ENCODE measurements around the gene SRM. TPM values are rescaled to one million over a fixed set of nuclear protein-coding genes. Genes with fewer than 3 reads are reported as not detected.
"Not testable (repeated sequence)": the region's sequence is repeated elsewhere in the genome, so short reads cannot be mapped to it uniquely, and the experiment has no call there.

Gene SRM
- total RNA-seq, 1 donor from 2014 or later, result 41.4 TPM

DNA sequence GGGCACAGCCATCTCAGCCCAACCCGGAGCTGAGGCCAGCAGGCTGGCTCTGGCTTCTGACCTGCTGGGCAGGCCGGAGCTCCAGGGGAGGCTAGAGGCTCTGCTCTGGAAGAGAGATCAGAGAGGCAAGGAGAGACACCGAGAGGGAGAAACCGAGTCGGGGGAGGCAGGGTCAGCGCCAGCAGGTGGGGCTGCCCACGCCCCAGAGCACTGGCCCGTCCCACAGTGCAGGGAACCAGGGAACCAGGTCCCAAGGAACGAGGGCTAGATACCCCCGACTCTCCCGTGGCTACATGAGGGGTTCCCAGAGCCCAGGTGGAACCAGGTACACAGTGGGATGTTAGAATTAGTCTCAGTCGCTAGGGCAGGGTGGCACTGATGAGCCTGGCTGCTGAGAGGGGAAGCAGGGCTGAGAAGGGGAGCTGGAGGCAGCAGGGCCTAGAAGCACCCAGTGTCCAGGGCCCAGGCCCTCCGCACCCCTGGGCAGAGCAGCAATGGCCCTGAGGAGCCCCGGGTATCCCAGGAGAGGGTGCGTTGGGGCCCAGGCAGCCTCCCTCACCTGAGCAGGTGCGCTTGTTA is 14.9 kb downstream of the SRM start:
- no peak for DNase-seq (ENCODE audit: low spot score)

DNA sequence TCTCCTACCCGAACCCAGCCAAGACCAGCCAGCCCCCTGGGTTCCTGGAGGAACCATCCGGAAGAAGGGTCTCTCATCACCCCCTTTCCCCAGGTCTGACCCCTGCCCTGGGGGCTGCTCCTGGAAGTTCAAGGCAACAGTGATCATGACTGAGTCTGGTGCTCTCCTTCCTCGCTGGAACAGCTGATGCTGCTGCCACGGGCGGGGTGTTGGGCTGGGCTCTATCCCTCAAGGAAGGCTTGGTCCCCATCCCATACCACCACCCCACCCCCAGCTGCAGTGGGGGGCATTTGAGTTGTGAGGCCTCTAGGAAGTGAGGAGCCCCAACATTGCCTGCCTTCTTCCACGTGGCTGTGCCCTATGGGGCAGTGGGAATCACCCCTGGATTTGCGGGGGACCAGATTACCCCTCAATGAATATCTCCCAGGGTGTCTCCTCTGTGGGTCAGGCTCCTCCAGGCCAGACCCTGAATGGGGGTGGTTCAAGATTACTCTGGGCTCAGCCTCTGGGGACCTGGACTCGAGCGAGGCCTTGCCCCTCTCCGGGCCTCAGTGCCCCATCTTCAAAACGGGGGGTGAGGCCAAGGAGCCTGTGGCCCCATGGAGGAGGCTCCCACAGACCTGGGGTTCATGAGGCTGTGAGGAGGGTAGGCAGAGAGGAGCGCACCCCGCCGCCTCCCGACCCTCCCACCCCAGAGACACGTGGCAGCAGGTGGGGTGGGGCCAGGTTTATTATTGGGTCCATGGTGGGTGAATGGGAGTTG is 15.6 kb downstream of the SRM start:
- no peak for DNase-seq (ENCODE audit: low spot score)

DNA sequence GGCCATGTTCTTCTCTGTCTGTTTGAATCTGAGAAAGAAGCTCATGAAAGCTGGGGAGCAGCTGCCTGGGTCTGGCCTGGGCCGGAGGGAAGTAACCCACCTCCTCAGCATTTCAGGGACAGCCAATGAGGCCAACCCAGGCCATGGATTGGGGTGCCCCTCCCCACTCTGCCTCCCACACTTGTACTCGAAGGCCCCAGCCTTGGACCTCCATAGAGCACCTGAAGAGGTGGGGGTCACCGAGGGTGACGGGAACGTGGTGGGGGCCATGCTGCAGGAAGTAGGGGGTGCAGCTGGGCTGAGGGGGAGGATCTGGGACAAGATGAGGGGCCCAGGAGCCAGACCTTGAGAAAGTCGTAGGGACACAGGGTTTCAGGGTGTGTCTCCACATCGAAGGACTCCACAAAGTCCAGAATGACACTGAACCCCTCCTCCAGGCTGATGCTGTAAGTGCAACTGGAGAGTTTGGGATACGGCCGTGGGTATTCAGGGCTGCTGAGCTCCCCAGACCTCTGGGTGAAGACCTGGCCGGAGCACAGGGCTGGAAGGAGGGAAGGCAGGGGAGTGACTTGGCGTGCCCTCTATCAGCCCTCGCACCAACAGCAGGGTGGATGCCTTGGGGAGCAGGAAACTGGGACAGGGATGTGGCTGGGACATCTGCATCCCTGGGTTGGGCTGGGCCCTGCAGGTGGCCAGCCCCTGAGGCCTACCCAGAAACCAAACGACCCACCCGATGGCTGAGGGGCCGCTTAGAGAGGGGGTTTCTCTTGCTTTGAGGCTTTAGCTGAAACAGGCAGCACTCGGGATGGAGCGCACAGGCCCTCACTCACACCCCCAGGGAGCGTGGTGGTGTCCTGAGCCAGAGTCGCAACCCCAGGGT is 16.6 kb downstream of the SRM start:
- DNase-seq (ENCODE audit: low spot score), result no peak

DNA sequence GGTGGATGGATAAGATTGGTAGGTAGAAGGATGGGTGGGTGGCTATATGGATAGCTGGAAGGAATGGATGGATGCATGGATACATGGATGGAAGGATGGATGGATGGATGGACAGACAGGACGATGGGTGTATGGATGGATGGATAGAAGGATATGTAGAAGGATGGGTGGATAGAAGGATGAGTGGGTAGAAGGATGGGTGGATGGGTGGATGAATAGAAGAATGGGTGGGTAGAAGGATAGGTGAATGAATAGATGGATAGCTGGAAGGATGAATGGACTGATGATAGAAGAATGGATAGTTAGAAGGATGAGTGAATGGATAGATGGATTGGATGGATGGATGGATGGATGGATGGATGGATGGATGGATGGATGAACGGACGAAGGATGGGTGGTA is 17.8 kb downstream of the SRM start:
- no peak for DNase-seq (ENCODE audit: low spot score)

DNA sequence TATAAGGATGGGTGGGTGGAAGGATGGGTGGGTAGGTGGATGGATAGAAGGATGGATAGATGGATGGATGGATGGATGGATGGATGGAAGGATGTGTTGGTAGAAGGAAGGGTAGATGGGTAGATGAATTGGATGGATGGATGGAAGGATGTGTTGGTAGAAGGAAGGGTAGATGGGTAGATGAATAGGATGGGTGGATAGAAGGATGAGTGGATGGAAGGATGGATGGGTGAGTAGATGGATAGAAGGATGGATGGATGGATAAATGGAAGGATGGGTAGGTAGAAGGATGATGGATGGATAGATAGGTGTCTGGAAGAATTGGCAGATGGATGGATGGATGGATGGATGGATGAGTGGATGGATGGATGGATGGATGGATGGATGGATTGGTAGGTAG is 18.8 kb downstream of the SRM start:
- DNase-seq (ENCODE audit: low spot score), result no peak

DNA sequence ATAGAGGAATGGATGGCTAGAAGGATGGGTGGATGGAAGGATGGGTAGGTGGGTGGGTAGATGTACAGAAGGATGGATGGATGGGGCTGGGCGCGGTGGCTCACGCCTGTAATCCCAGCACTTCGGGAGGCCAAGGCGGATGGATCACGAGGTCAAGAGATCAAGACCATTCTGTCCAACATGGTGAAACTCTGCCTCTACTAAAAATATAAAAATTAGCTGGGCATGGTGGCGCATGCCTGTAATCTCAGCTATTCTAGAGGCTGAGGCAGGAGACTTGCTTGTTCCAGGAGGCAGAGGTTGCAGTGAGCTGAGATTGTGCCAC is 19.8 kb downstream of the SRM start:
- DNase-seq (ENCODE audit: low spot score), result not testable (repeated sequence)

DNA sequence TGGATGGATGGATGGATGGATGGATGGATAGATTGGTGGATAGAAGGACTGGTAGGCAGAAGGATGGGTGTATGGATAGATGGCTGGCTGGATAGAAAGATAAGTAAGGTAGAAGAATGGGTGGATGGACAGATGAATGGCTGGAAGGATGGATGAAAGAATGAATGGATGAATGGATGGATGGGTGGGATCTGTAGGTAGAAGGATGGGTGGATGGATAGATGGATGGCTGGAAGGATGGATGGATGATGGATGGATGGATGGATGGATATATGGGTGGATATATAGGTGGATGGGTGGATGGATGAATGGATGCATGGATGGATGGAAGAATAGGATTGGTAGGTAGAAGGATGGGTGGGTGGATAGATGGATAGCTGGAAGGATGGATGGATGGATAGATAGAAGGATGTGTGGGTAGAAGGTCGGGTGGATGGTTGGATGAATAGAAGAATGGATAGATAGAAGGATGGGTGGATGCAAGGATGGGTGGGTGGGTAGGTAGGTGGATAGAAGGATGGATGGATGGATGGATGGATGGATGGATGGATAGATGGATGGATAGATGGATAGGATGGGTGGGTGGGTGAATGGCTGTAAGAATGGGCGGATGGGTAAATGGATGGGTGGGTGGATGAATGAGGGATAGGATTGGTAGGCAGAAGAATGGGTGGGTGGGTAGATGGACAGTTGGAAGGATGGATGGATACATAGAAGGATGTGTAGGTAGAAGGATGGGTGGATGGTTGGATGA is 20.3 kb downstream of the SRM start:
- no peak for DNase-seq (ENCODE audit: low spot score)

DNA sequence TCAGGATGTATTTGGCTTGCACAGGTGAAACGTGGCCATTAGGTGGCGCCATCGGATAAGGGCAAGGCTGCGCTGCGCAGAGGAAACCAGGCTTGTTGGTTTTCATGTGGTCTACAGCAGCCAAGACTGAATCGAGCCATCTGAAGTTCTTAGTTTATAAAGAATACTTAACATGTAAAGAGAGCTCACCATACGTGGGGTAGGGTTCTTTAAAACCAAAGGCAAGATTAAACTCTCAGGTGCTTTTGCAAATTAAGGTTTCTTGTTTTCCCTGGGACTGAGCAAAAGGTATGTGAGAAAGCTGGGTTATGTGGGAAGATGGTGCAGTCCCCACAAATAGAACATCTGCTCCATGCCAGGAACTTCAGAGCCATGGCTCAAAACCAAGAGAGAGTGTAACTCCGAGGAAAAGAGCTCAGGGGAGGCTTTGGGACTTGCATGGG is 22.1 kb downstream of the SRM start:
- DNase-seq (ENCODE audit: low spot score), result peak; percentile 86

DNA sequence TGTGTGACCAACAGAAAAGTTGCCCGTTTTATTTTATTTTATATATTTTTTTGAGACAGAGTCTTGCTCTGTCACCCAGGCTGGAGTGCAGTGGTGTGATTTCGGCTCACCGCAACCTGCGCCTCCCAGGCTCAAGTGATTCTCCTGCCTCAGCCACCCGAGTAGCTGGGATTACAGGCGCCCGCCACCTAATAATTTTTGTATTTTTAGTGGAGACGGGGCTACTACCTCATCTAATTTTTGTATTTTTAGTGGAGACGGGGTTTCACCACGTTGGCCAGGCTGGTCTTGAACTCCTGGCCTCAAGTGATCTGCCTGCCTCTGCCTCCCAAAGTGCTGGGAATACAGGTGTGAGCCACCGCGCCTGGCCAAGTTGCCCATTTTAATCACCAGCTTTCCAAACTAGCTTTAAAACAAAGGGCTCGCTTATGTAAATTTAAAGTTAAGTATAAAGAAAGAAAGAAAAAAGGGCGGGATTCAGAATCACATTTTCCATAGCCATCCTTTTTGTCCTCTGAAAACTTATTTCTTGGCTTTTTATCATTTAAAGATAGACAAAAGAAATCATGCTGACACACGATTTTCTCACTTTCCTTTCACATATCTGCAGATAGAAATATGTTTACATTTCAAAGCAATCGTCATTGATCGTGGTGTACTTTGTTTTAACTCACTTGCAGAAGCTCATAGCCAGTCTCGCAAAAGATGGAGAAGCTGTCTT is 22.6 kb downstream of the SRM start:
- not testable (repeated sequence) for DNase-seq (ENCODE audit: low spot score)

DNA sequence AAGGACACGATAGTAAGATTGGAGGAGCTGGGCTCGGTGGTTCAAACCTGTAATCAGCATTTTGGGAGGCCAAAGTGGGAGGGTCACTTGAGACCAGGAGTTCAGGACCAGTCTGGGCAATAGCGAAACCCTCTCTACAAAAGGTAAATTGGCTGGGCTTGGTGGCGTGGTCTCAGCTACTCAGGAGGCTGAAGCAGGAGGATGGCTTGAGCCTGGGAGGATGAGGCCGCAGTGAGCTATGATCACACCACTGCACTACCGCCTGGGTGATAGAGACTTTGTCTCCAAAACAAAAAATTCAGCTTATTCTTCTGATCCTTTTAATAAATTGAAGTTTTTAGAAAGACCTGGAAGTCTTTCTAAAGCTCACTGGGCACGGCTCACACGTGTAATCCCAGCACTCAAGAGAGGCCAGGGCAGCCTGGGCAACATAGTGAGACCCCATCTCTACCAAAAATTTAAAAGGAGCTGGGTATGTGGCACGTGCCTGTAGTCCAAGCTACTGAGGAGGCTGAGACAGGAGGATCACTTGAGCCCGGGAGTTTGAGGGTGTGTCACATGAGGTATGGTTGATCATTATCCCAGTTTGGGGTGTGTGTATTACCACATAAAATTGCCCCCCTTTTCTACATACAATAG is 28.1 kb downstream of the SRM start:
- DNase-seq (ENCODE audit: low spot score), result no peak

DNA sequence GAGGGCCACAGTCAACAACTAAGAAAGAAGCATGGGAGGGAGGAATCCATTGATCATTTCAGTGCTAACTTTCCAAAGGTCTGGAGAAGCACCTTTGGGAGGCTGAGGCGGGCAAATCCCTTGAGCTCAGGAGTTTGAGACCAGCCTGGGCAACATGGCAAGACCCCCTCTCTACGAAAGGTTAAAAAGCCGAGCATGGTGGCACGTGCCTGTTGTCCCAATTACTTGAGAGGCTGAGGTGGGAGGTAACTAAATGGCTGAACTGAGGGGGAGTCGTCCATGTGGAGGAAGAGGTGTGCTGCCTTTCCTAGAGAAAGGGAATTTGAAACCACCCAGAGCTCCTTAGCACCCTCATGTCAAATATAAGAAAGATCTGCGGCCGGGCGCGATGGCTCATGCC is 29.0 kb downstream of the SRM start:
- DNase-seq (ENCODE audit: low spot score), result no peak

DNA sequence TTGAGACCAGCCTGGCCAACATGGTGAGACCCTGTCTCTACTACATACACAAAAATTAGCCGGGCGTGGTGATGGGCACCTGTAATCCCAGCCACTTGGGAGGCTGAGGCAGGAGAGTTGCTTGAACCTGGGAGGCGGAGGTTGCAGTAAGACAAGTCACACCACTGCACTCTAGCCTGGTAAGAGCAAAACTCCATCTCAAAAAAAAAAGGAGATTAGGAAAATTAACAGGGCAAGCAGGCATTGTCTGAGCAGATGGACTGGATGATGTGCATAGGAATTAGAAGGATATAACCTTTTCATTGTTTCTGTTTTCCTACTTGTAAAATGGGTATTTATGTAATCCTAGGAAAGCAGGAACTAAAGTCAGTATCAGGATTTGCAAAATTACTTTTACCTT is 31.8 kb downstream of the SRM start:
- DNase-seq (ENCODE audit: low spot score), result no peak

DNA sequence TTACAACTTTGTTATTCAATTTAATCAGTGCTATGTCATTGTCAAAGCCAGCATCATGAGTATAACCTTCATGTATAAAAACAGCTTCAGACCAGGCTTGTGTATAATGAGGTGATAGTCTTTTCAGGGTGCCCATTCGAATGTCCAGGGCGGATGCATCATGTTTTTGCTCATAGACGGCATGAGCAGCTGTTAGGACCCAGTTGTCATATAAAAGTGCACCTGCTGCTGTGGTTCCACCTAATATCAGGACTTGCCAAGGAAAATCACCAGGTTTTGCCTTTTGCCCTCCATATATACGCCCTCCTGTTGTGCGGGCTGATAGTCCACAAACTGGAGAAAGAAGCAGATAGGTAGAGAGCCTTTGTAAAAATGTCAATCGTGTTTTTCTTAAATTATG is 32.5 kb downstream of the SRM start:
- DNase-seq (ENCODE audit: low spot score), result no peak

DNA sequence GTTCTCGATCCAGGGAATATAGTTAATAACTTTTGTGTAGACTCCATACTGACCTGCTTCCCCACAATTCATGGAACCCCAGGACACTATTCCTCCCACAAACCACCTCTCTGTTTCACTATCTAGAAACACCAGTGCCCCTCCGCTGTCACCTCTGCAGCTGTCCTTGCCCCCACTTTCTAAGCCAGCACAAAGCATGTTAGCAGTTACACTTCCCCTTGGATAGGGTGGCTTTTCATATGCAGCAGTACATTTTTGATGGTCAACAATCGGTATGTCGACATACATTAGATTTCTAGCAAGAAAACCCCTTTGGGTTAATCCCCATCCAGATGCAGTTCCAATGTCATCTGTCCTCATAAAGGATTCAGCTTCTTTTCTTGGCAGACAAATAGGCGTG is 32.9 kb downstream of the SRM start:
- no peak for DNase-seq (ENCODE audit: low spot score)

DNA sequence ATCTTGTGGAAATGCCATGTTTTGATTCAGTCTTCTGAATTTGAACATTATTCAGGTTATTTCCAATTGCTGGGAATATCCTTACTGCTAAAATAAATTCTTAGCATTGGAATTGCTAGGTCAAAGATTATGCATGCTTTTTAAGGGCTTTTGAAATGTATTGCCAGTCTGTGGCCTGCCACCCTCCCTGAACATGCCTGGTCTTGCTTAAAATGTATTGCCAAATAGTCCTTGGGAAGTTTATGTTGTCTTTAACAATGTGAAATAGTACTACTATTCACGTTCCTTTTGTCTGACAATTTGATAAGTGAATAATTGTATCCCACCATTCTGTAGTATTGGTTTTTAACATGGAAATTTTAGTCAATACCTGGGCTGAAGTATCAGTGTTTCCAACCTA is 33.8 kb downstream of the SRM start:
- no peak for DNase-seq (ENCODE audit: low spot score)

DNA sequence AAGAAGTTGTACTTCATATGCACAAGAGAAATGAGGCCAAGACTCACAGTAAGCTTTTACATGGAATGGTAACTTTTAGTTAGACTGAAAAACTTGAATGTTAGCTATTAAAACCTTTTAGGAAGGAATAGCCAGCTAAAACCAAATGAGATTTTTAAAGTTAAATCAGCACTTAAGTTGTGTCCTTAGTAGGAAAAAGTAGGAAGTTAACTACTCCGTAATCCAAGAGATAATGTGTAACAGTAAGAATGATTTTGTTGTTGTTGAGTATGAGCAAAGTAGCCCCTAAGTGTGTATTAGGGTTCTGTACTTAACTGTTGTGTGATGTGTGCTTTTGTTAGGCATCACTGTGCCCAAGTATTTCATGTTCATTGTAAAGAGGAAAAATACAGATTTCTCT is 34.2 kb downstream of the SRM start:
- DNase-seq (ENCODE audit: low spot score), result no peak

DNA sequence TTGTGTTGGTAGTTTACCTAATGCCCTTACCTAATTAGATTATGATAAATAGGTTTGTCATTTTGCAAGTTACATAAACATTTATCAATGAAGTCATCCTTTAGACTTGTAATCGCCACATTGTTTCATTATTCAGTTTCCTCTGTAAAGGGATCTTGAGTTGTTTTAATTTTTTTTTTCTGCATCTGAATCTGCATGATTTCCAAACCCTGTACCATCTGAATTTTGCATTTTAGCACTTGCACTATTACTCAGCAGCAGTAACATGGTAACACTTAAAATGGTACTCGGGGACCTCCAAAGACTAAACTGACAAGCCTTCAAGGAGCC is 35.0 kb downstream of the SRM start:
- no peak for DNase-seq (ENCODE audit: low spot score)

DNA sequence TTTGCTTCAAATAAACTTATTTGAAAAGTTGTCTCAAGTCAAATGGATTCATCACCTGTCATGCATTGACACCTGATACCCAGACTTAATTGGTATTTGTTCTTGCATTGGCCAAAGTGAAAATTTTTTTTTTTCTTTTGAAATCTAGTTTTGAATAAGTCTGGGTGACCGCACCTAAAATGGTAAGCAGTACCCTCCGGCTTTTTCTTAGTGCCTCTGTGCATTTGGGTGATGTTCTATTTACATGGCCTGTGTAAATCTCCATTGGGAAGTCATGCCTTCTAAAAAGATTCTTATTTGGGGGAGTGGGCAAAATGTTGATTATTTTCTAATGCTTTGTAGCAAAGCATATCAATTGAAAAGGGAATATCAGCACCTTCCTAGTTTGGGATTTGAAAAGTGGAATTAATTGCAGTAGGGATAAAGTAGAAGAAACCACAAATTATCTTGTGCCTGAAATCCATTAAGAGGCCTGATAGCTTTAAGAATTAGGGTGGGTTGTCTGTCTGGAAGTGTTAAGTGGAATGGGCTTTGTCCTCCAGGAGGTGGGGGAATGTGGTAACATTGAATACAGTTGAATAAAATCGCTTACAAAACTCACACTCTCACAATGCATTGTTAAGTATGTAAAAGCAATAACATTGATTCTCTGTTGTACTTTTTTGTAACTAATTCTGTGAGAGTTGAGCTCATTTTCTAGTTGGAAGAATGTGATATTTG is 35.5 kb downstream of the SRM start:
- DNase-seq (ENCODE audit: low spot score), result no peak

DNA sequence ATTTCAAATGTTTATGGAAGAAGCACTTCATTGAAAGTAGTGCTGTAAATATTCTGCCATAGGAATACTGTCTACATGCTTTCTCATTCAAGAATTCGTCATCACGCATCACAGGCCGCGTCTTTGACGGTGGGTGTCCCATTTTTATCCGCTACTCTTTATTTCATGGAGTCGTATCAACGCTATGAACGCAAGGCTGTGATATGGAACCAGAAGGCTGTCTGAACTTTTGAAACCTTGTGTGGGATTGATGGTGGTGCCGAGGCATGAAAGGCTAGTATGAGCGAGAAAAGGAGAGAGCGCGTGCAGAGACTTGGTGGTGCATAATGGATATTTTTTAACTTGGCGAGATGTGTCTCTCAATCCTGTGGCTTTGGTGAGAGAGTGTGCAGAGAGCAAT is 36.6 kb downstream of the SRM start:
- no peak for DNase-seq (ENCODE audit: low spot score)

DNA sequence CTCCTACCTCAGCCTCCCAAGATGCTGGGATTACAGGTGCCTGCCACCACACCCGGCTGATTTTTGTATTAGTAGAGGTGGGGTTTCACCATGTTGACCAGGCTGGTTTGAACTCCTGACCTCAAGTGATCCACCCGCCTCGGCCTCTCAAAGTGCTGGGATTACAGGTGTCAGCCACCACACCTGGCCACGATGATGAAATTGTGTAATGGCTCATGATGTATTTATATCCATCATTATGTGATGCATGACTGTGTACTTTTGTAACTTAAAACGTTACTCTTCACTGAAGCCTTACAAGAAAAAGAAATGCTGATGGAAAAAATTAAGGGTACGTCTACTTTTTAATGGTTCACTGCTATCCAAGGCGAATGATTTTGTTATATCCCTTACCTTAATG is 39.8 kb downstream of the SRM start:
- DNase-seq (ENCODE audit: low spot score), result no peak

DNA sequence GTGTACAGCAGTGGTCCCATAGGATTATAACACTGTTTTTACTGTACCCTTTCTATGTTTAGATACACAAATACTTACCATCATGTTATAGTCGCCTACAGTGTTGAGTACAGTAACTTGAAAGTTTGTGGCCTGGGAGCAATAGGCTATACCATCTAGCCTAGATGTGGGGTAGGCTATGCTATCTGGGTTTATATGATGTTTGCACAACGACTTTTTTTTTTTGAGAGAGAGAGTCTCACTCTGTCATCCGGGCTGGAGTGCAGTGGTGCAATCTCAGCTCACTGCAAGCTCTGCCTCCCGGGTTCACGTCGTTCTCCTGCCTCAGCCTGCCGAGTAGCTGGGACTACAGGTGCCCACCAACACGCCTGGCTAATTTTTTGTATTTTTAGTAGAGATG is 40.5 kb downstream of the SRM start:
- not testable (repeated sequence) for DNase-seq (ENCODE audit: low spot score)
